HCT116 (cell line): ENCODE data around the gene NTNG1.

Experiments
- CEBPB ChIP-seq: IDR thresholded peaks from 2 replicates; pipeline ENCODE4 v1.6.1; 2012; ENCODE audit warnings: low read depth
- EGR1 ChIP-seq: IDR thresholded peaks from 2 replicates; pipeline ENCODE4 v1.6.1; 2012; ENCODE audit warnings: low read depth
- ELF1 ChIP-seq: IDR thresholded peaks from 2 replicates; pipeline ENCODE4 v1.6.1; 2012; ENCODE audit warnings: low read depth, borderline replicate concordance
- EZH2phosphoT487 ChIP-seq: fragments of 200-600 bp; IDR thresholded peaks from 2 replicates; pipeline ENCODE4 v1.6.1; 2018; ENCODE audit warnings: antibody characterized with exemption, borderline replicate concordance
- POLR2A ChIP-seq: IDR thresholded peaks from 2 replicates; pipeline ENCODE4 v1.7.0; 2011; ENCODE audit warnings: borderline replicate concordance; ENCODE audit not compliant: insufficient read depth, insufficient read length; ENCODE audit errors: extremely low read depth
- POLR2AphosphoS5 ChIP-seq: IDR thresholded peaks from 2 replicates; pipeline ENCODE4 v1.6.1; 2011; ENCODE audit warnings: mild to moderate bottlenecking, low read depth, low read length, moderate library complexity
- RAD21 ChIP-seq: IDR thresholded peaks from 2 replicates; pipeline ENCODE4 v1.6.1; 2012; ENCODE audit warnings: low read depth, mild to moderate bottlenecking
- SIN3A ChIP-seq: IDR thresholded peaks from 2 replicates; pipeline ENCODE4 v1.6.1; 2012; ENCODE audit warnings: low read depth
- SP1 ChIP-seq: IDR thresholded peaks from 2 replicates; pipeline ENCODE4 v1.6.1; 2012; ENCODE audit warnings: low read depth
- TF ChIP-seq, protein P1 (sequence below), 3 experiments: fragments of 200-600 bp in 1 of 3; sonication (generic) in 1 of 3; IDR thresholded peaks in 2 of 3; conservative IDR thresholded peaks in 1 of 3; 2 replicates each; pipeline ENCODE4 v1.5.1; 2012 to 2017; ENCODE audit warnings: low read depth in 2 of 3, low read length in 2 of 3, antibody characterized with exemption in 1 of 3, borderline replicate concordance in 1 of 3, control low read depth in 1 of 3, mild to moderate bottlenecking in 1 of 3, mixed read lengths in 1 of 3, mixed run types in 1 of 3, moderate library complexity in 1 of 3; ENCODE audit not compliant: insufficient read depth in 1 of 3

DNA sequence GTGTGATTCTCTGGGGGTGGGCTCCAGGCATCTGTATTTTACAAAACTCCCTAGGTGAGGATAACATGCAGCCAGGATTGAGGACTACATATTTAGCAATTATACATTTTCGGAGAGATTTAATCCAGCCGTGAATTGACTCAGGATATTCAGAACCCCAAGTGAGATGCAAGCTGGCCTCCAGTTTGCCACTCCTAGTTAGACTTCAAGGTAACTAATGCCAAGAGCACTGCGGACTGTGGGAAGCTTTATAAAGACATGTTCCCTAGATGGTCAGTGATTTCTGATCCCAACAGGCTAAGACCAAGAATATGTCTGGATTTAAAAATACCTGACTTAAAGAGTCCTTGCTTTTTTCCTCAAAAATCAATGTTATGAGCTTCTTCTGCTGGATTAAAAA is 308.5 kb downstream of the NTNG1 start:
- TF ChIP-seq SIN3A = no peak
- no peak for TF ChIP-seq EGR1
- TF ChIP-seq, protein P1, sequence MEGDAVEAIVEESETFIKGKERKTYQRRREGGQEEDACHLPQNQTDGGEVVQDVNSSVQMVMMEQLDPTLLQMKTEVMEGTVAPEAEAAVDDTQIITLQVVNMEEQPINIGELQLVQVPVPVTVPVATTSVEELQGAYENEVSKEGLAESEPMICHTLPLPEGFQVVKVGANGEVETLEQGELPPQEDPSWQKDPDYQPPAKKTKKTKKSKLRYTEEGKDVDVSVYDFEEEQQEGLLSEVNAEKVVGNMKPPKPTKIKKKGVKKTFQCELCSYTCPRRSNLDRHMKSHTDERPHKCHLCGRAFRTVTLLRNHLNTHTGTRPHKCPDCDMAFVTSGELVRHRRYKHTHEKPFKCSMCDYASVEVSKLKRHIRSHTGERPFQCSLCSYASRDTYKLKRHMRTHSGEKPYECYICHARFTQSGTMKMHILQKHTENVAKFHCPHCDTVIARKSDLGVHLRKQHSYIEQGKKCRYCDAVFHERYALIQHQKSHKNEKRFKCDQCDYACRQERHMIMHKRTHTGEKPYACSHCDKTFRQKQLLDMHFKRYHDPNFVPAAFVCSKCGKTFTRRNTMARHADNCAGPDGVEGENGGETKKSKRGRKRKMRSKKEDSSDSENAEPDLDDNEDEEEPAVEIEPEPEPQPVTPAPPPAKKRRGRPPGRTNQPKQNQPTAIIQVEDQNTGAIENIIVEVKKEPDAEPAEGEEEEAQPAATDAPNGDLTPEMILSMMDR (IDR thresholded peaks at IDR 0.05 in 2 of 3, conservative IDR thresholded peaks at IDR 0.05 in 1 of 3; ENCODE audit: borderline replicate concordance in 1 of 3, insufficient read depth in 1 of 3, low read depth in 2 of 3, low read length in 2 of 3) = no peak
- TF ChIP-seq POLR2A = no peak
- TF ChIP-seq POLR2AphosphoS5 = no peak
- no peak for TF ChIP-seq RAD21
- TF ChIP-seq EZH2phosphoT487 = no peak
- no peak for TF ChIP-seq SP1
- no peak for TF ChIP-seq ELF1
- TF ChIP-seq CEBPB = no peak
